ENCODE data around the gene PLEKHA7.

DNA sequence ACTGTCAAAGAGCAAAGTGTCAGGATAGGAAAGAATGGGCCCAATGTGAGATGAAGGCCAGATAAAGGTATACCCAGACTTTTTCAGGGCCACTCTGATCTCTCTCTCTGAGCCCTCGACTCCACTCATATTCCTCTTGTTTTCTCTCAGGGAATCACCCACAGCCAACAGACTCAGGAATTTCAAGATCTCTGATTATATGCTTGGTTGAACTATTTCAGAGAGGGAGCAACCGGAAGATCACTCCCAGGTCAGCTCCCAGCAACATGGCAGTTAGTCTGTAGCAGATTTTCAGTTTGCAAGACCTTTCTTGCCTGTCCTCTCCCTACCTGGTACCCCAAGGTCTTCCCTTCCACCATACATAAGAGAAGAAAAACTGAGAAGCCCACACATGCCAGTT, 173.3 kb downstream of the PLEKHA7 start:
- TF ChIP-seq POLR2AphosphoS5 (IDR thresholded peaks at IDR 0.05; ENCODE audit: low read depth, low read length) (no peak), EZH2phosphoT487 (IDR thresholded peaks at IDR 0.05; ENCODE audit: borderline replicate concordance) (no peak), CBX3 (IDR thresholded peaks at IDR 0.05; ENCODE audit: low read depth) (no peak), CEBPB (IDR thresholded peaks at IDR 0.05; ENCODE audit: low read depth) (no peak), YY1 (IDR thresholded peaks at IDR 0.05; ENCODE audit: extremely low read depth, insufficient replicate concordance, low read depth, low read length) (no peak), POLR2A (IDR thresholded peaks at IDR 0.05; ENCODE audit: borderline replicate concordance, extremely low read depth, insufficient read depth, insufficient read length) (no peak), EZH2 (IDR thresholded peaks at IDR 0.05) (no peak), FOSL1 (IDR thresholded peaks at IDR 0.05; ENCODE audit: low read depth) (no peak), SP1 (IDR thresholded peaks at IDR 0.05; ENCODE audit: low read depth) (no peak), SIN3A (IDR thresholded peaks at IDR 0.05; ENCODE audit: low read depth) (no peak)
- TF ChIP-seq, protein P1, sequence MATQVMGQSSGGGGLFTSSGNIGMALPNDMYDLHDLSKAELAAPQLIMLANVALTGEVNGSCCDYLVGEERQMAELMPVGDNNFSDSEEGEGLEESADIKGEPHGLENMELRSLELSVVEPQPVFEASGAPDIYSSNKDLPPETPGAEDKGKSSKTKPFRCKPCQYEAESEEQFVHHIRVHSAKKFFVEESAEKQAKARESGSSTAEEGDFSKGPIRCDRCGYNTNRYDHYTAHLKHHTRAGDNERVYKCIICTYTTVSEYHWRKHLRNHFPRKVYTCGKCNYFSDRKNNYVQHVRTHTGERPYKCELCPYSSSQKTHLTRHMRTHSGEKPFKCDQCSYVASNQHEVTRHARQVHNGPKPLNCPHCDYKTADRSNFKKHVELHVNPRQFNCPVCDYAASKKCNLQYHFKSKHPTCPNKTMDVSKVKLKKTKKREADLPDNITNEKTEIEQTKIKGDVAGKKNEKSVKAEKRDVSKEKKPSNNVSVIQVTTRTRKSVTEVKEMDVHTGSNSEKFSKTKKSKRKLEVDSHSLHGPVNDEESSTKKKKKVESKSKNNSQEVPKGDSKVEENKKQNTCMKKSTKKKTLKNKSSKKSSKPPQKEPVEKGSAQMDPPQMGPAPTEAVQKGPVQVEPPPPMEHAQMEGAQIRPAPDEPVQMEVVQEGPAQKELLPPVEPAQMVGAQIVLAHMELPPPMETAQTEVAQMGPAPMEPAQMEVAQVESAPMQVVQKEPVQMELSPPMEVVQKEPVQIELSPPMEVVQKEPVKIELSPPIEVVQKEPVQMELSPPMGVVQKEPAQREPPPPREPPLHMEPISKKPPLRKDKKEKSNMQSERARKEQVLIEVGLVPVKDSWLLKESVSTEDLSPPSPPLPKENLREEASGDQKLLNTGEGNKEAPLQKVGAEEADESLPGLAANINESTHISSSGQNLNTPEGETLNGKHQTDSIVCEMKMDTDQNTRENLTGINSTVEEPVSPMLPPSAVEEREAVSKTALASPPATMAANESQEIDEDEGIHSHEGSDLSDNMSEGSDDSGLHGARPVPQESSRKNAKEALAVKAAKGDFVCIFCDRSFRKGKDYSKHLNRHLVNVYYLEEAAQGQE (IDR thresholded peaks at IDR 0.05; ENCODE audit: low read depth), result no peak
- TF ChIP-seq, protein P2, sequence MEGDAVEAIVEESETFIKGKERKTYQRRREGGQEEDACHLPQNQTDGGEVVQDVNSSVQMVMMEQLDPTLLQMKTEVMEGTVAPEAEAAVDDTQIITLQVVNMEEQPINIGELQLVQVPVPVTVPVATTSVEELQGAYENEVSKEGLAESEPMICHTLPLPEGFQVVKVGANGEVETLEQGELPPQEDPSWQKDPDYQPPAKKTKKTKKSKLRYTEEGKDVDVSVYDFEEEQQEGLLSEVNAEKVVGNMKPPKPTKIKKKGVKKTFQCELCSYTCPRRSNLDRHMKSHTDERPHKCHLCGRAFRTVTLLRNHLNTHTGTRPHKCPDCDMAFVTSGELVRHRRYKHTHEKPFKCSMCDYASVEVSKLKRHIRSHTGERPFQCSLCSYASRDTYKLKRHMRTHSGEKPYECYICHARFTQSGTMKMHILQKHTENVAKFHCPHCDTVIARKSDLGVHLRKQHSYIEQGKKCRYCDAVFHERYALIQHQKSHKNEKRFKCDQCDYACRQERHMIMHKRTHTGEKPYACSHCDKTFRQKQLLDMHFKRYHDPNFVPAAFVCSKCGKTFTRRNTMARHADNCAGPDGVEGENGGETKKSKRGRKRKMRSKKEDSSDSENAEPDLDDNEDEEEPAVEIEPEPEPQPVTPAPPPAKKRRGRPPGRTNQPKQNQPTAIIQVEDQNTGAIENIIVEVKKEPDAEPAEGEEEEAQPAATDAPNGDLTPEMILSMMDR (IDR thresholded peaks at IDR 0.05 in 2 of 3, conservative IDR thresholded peaks at IDR 0.05 in 1 of 3; ENCODE audit: borderline replicate concordance in 1 of 3, insufficient read depth in 1 of 3, low read depth in 2 of 3, low read length in 2 of 3), result no peak
- TF ChIP-seq, protein P3, sequence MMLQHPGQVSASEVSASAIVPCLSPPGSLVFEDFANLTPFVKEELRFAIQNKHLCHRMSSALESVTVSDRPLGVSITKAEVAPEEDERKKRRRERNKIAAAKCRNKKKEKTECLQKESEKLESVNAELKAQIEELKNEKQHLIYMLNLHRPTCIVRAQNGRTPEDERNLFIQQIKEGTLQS (IDR thresholded peaks at IDR 0.05), result no peak
- TF ChIP-seq, protein P4, sequence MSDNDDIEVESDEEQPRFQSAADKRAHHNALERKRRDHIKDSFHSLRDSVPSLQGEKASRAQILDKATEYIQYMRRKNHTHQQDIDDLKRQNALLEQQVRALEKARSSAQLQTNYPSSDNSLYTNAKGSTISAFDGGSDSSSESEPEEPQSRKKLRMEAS (IDR thresholded peaks at IDR 0.05), result no peak
